Activated naive CD8-positive, alpha-beta T cell treated with anti-CD3 and anti-CD28 coated beads, Interleukin-2, amount 50 U/mL, for 24 hours (primary cell): Measurements from ENCODE around the gene ERI2.
"Not testable (repeated sequence)": the region's sequence is repeated elsewhere in the genome, so short reads cannot be mapped to it uniquely, and the experiment has no call there.

Experiments
- ATAC-seq: fragments of 150-1000 bp; cut with Tn5 transposase; one replicate; pipeline ENCODE4 v1.10.0; 2021
- DNase-seq: peaks from one replicate; pipeline ENCODE4 v3.0.0; 2021
- H3K27ac Mint-ChIP-seq: one replicate; pipeline ENCODE4 v1.8.0; 2021; ENCODE audit warnings: mild to moderate bottlenecking, mixed read lengths
- H3K27me3 Mint-ChIP-seq: one replicate; pipeline ENCODE4 v1.8.0; 2021; ENCODE audit warnings: mixed read lengths
- H3K36me3 Mint-ChIP-seq: one replicate; pipeline ENCODE4 v1.8.0; 2021; ENCODE audit warnings: low read depth, mixed read lengths
- H3K4me1 Mint-ChIP-seq: one replicate; pipeline ENCODE4 v1.8.0; 2021; ENCODE audit warnings: mixed read lengths
- H3K4me3 Mint-ChIP-seq: one replicate; pipeline ENCODE4 v1.8.0; 2021; ENCODE audit warnings: mild to moderate bottlenecking, moderate library complexity, mixed read lengths
- H3K9me3 Mint-ChIP-seq: one replicate; pipeline ENCODE4 v1.8.0; 2021; ENCODE audit warnings: mixed read lengths

ERI2 gene

DNA sequence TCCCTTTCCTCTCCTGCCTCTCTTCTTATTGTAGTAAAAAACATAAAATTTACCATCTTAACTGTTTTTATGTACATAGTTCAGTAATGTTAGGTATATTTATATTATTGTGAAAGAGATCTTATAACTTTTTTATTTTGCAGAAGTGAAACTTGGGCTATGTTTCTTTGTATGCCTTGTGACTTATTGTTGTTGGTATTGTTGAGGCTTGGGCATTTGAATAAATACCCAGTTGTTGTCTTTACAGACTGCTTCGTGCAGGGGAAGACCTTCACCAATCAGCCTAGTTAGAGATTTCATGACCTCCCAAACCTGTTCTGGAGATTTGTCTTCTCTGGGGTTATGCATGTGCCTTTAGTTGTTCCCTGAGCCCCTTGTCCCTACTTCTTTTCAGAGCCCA, 32.0 kb upstream of the ERI2 start:
- peaks cover 58% of the 10 kb centered on the region for H3K36me3 Mint-ChIP-seq
- H3K4me3 Mint-ChIP-seq: no peak overlapping the region
- peaks cover 19% of the 10 kb centered on the region for H3K9me3 Mint-ChIP-seq
- H3K27ac Mint-ChIP-seq: no peak overlapping the region
- H3K4me1 Mint-ChIP-seq: no peaks in the 10 kb centered on the region
- no peak for ATAC-seq
- no peaks in the 10 kb centered on the region for H3K27me3 Mint-ChIP-seq
- no peak for DNase-seq

DNA sequence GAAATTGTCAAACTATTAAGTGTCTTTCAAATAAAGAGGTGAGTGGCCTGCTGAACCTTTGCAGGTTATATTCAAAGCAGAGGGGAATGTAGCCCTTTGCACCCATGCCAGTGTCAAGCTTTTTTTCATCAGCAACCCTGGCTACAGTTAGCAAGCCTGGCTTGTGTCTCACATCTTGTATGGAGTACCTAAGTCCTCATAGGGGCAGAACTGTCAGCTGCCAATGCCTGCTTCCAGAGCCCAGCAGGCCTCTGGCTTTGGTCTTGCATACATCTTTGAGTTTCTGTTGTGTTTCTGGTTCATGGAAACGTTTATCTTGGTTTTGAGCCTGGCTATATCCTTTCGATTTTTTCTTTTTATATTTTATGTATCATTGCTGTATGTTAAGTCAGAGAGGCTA, 26.8 kb upstream of the ERI2 start:
- Mint-ChIP-seq H3K27me3 (no peaks in the 10 kb centered on the region), H3K4me1 (no peaks in the 10 kb centered on the region), H3K27ac (no peak overlapping the region), H3K9me3 (peaks cover 19% of the 10 kb centered on the region), H3K36me3 (peaks cover 47% of the 10 kb centered on the region), H3K4me3 (no peak overlapping the region)
- ATAC-seq (no peak), DNase-seq (no peak)

DNA sequence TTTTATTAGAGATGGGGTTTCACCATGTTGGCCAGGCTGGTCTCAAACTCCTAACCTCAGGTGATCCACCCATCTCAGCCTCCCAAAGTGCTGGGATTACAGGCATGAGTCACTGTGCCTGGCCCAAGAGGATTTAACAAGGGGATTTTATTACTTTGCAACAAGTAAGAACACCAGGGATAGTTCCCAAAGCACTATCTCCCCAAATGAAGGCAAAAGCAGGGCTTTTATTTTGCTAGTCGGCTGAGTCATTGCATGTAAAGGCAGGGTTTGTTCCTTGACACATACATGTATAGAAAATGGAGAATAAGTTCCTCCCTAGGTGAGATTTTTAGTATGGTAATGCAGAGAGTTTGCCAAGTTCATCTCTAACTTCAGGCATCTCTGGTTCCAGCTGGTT, 24.1 kb upstream of the ERI2 start:
- Mint-ChIP-seq H3K4me1 (no peaks in the 10 kb centered on the region), H3K27ac (no peak overlapping the region), H3K36me3 (peaks cover 31% of the 10 kb centered on the region), H3K9me3 (peaks cover 9% of the 10 kb centered on the region), H3K27me3 (no peaks in the 10 kb centered on the region), H3K4me3 (no peak overlapping the region)
- DNase-seq: no peak
- no peak for ATAC-seq

- DNase-seq: no peak
- no peak for ATAC-seq
- Mint-ChIP-seq H3K9me3 (peaks cover 3% of the 10 kb centered on the region), H3K27me3 (no peaks in the 10 kb centered on the region), H3K4me1 (no peaks in the 10 kb centered on the region), H3K36me3 (peaks cover 23% of the 10 kb centered on the region), H3K27ac (no peak overlapping the region), H3K4me3 (no peak overlapping the region)
These were observed 23.3 kb upstream of the ERI2 start for GRCh38 chr16:20829536-20829935.

GRCh38 chr16:20826039-20826566, 19.8 kb upstream of the ERI2 start:
- Mint-ChIP-seq H3K9me3 (no peaks in the 10 kb centered on the region), H3K4me3 (no peak overlapping the region), H3K27me3 (no peaks in the 10 kb centered on the region), H3K36me3 (peaks cover 16% of the 10 kb centered on the region), H3K4me1 (peaks cover 7% of the 10 kb centered on the region), H3K27ac (no peak overlapping the region)
- DNase-seq (no peak), ATAC-seq (no peak)

DNA sequence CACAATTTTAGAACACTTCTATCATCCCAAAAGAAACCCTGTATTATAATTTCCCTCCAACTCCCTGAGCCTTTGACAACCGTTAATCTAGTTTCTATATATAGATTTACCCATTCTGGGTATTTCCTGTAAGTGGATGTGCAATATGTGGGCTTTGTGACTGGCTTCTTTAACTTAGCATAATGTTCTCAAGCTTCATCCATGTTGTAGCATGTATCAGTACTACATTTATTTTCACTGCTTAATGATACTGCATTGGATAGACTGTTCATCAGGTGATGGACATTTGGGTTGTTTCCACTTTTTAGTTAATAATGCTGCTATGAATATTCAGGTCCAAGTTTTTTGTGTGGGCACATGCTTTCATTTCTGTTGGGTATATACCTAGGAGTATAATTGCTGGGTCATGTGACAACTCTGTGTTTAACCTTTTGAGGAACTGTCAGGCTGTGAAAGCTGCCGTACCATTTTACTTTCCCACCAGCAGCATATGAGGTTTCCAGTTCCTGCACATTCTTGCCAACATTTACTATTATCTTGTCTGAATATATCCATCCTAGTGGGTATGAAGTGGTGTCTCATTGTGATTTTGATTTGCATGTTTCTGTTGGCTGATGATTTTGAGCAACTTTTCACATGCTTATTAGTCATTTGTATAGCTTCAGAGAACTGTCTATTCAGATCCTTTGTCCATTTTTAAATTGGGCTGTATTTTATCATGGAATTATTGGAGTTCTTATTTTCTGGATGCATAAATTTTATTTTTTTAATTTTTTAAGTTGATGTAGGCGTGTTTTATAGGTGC, 16.5 kb upstream of the ERI2 start:
- Mint-ChIP-seq H3K4me3 (no peak overlapping the region), H3K9me3 (no peaks in the 10 kb centered on the region), H3K4me1 (peaks cover 7% of the 10 kb centered on the region), H3K36me3 (peaks cover 16% of the 10 kb centered on the region), H3K27me3 (no peaks in the 10 kb centered on the region), H3K27ac (no peak overlapping the region)
- ATAC-seq: no peak
- DNase-seq: no peak

DNA sequence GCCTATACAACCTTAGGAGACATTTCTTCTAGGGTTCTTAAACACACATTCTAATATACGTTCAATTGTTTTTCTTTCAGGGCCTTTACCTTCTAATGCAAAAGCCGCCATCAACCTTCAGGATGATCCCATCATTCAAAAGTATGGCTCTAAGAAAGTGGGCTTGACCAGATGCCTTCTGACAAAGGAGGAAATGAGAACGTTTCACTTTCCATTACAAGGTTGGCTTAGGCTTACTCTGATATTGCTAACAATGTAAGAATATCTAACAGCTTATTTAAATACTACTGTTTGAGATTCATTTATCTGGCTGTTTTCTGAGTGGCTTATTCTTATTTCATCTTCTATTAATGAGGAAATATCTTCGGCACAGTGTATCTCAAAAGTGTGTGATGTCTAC, 15.4 kb upstream of the ERI2 start:
- no peaks in the 10 kb centered on the region for H3K27me3 Mint-ChIP-seq
- ATAC-seq (no peak), DNase-seq (no peak)
- H3K27ac Mint-ChIP-seq: no peak overlapping the region
- no peak overlapping the region for H3K4me3 Mint-ChIP-seq
- H3K36me3 Mint-ChIP-seq: peaks cover 16% of the 10 kb centered on the region
- H3K4me1 Mint-ChIP-seq: peaks cover 7% of the 10 kb centered on the region
- no peaks in the 10 kb centered on the region for H3K9me3 Mint-ChIP-seq

GRCh38 chr16:20818929-20819585, 12.8 kb upstream of the ERI2 start:
- H3K27me3 Mint-ChIP-seq: no peaks in the 10 kb centered on the region
- H3K36me3 Mint-ChIP-seq: peaks cover 14% of the 10 kb centered on the region

DNA sequence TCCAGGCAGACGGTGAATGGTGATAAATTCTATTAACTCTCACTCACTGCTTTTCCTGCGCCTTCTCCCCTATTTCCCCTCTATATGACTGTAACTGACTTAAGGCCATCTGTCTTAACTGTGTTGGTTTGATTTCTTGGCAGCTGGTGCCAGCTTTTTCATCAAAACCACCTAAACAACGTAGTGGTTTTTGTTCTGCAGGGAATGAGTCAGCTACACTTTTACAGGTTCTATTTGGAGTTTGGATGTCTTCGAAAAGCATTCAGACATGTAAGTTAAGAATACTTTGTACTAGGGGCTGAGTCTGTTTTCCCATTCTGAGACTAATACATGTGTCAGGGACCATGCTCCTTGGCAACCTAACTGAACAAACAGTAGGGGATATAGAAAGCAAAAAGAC, 8.5 kb upstream of the ERI2 start:
- no peaks in the 10 kb centered on the region for H3K27me3 Mint-ChIP-seq
- peaks cover 4% of the 10 kb centered on the region for H3K4me1 Mint-ChIP-seq
- peaks cover 5% of the 10 kb centered on the region for H3K36me3 Mint-ChIP-seq
- no peak overlapping the region for H3K27ac Mint-ChIP-seq
- no peak overlapping the region for H3K4me3 Mint-ChIP-seq
- DNase-seq (no peak), ATAC-seq (no peak)
- H3K9me3 Mint-ChIP-seq: no peaks in the 10 kb centered on the region

More at GRCh38 chr16:20818929-20819585, 12.8 kb upstream of the ERI2 start:
- no peak overlapping the region for H3K27ac Mint-ChIP-seq
- DNase-seq: no peak
- H3K4me3 Mint-ChIP-seq: no peak overlapping the region
- ATAC-seq: no peak
- H3K9me3 Mint-ChIP-seq: no peaks in the 10 kb centered on the region
- H3K4me1 Mint-ChIP-seq: peaks cover 11% of the 10 kb centered on the region

DNA sequence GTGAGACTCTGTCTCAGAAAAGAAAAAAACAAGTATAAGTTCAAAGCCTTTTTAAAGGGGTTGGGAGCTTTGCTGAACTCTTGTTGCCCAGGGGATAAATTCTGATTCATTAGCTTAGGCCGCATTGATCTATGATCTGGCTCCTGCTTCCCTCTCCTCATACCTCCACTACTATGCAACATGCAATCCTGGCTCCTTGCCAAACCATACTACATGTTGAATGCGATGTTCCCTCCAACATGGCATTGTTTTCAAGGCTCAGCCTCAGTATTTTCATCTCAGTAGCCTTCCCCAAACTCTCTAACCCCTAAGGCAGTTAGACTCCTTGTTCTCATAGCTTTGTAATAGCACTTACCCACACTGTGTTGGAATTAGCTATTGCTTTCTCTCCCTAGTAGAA, 6.2 kb upstream of the ERI2 start:
- Mint-ChIP-seq H3K27ac (no peak overlapping the region), H3K27me3 (no peaks in the 10 kb centered on the region), H3K9me3 (no peaks in the 10 kb centered on the region), H3K4me3 (no peak overlapping the region), H3K36me3 (peaks cover 5% of the 10 kb centered on the region), H3K4me1 (peaks cover 12% of the 10 kb centered on the region)
- no peak for ATAC-seq
- DNase-seq: no peak

GRCh38 chr16:20811889-20812439, 5.7 kb upstream of the ERI2 start:
- DNase-seq: no peak
- no peak for ATAC-seq
- Mint-ChIP-seq H3K36me3 (peaks cover 5% of the 10 kb centered on the region), H3K9me3 (no peaks in the 10 kb centered on the region), H3K4me3 (no peak overlapping the region), H3K4me1 (peaks cover 14% of the 10 kb centered on the region), H3K27me3 (no peaks in the 10 kb centered on the region), H3K27ac (no peak overlapping the region)

GRCh38 chr16:20807862-20808261, 1.6 kb upstream of the ERI2 start:
- Mint-ChIP-seq H3K9me3 (no peaks in the 10 kb centered on the region), H3K27ac (peak overlapping the region; percentile 82), H3K4me3 (peak overlapping the region; percentile 98), H3K4me1 (peaks cover 23% of the 10 kb centered on the region), H3K27me3 (no peaks in the 10 kb centered on the region), H3K36me3 (peaks cover 8% of the 10 kb centered on the region)
- DNase-seq (no peak), ATAC-seq (no peak)

DNA sequence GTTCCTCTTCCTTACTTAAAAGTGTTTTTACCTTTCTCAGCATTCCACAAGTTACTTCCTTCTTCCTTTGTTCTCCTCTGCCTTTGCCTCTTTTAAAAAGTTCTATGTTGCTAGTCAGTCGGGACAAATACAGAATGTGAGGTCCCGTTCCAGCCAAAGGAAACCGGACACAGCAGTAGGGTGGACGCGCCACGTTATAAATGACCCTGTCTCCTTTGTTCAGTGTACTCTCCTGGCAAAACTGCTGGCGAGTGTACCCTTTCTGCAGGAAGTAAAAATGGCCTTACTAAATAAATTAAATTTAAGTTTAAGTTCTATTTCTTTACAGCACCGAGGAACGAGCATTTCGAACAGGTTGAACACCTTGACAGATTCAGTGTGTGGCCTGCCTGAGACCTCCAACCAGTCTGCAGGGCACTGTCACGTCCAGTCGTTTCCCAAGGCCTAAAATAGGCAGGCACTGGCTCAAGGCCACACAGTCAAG, 546 bp downstream of the ERI2 start:
- H3K36me3 Mint-ChIP-seq, H3K27me3 Mint-ChIP-seq, H3K9me3 Mint-ChIP-seq, ATAC-seq, DNase-seq: not testable (repeated sequence)
- peak overlapping the region; percentile 98 for H3K4me3 Mint-ChIP-seq
- peaks cover 23% of the 10 kb centered on the region for H3K4me1 Mint-ChIP-seq
- H3K27ac Mint-ChIP-seq: peak overlapping the region; percentile 97

DNA sequence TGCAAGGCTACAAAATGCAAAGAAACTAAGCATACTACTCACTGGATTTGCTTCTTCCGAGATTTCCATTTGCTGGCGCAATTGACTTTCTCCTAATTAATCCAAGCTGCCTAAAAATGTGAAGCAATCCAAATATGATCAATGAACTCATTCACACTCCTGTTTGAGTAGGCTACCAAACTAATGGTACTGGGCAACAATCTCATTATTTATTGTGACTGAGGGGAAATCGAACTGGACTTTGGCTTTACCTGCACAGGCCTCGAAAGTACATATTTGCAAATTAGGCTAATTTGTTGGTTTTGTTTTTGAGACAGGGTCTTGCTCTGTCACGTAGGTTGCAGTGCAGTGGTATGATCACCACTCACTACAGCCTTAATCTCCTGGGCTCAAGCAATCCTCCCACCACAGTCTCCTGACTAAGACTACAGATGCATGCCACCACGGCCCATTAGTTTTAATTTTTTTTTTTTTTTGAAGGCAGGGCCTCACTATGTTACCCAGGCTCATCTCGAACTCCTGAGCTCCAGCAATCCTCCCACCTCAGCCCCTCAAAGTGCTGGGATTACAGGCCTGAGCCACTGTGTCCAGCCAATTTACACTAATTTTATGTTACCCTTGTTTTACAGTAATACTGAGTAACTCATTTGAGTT, 2.6 kb downstream of the ERI2 start:
- H3K4me1 Mint-ChIP-seq: peaks cover 28% of the 10 kb centered on the region
- H3K27me3 Mint-ChIP-seq: no peaks in the 10 kb centered on the region
- H3K27ac Mint-ChIP-seq: no peak overlapping the region
- H3K9me3 Mint-ChIP-seq: no peaks in the 10 kb centered on the region
- no peak overlapping the region for H3K4me3 Mint-ChIP-seq
- ATAC-seq (no peak), DNase-seq (no peak)
- peaks cover 14% of the 10 kb centered on the region for H3K36me3 Mint-ChIP-seq
